ENCODE measurements around the gene RSPH10B2. TPM values are rescaled to one million over a fixed set of nuclear protein-coding genes. Genes with fewer than 3 reads are reported as not detected.
"Not testable (repeated sequence)": the region's sequence is repeated elsewhere in the genome, so short reads cannot be mapped to it uniquely, and the experiment has no call there.

The RSPH10B2 gene
- total RNA-seq, 1 experiment from 2014 or later = 0.37 TPM

GRCh38 chr7:6827180-6827579 lies 73.3 kb downstream of the RSPH10B2 start:
- H3K4me3 ChIP-seq (replicated peaks in 1 of 2; ENCODE audit: low read depth in 1 of 2, low read length in 2 of 2); H3K4me1 ChIP-seq (ENCODE audit: control insufficient read depth in 1 of 2, insufficient read depth in 2 of 2, low read length in 2 of 2); intact Hi-C loops (cut with micrococcal nuclease); H3K27me3 ChIP-seq (ENCODE audit: insufficient read depth, low read length); POLR2A ChIA-PET; RAD21 ChIA-PET (ENCODE audit: low non-redundant PET in 1 of 2, low total read pairs in 2 of 2, uncharacterized antibody in 2 of 2, unreplicated experiment in 2 of 2); H4K20me1 ChIP-seq (ENCODE audit: insufficient read depth); H3K9ac ChIP-seq (ENCODE audit: low read length); H3K27ac ChIP-seq (ENCODE audit: low read depth, low read length); H3K9me2 ChIP-seq (ENCODE audit: insufficient read depth); CTCF ChIA-PET; H3K79me2 ChIP-seq (ENCODE audit: insufficient read depth, low read length); H3K36me3 ChIP-seq (ENCODE audit: control insufficient read depth in 1 of 2, insufficient read depth in 2 of 2, low read length in 2 of 2); H3K9me3 ChIP-seq (ENCODE audit: control insufficient read depth in 1 of 2, insufficient read depth in 1 of 2, low read depth in 1 of 2, low read length in 2 of 2); H2AFZ ChIP-seq (ENCODE audit: low read depth, low read length, poor library complexity, severe bottlenecking); BruUV-seq (replicated peaks): not testable (repeated sequence)
- peak overlapping the region; percentile 19; the same call in 1 of the 2 replicates for H3K4me2 ChIP-seq (ENCODE audit: low read length)
- TF ChIP-seq, protein P1, sequence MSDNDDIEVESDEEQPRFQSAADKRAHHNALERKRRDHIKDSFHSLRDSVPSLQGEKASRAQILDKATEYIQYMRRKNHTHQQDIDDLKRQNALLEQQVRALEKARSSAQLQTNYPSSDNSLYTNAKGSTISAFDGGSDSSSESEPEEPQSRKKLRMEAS (IDR thresholded peaks at IDR 0.05) = 0 out of 2 replicates have a peak, but pooled peaks have one; percentile 16
- DNase-seq (ENCODE audit: low read depth, low spot score) (peak; percentile 8), ATAC-seq (peak; percentile 58)

DNA sequence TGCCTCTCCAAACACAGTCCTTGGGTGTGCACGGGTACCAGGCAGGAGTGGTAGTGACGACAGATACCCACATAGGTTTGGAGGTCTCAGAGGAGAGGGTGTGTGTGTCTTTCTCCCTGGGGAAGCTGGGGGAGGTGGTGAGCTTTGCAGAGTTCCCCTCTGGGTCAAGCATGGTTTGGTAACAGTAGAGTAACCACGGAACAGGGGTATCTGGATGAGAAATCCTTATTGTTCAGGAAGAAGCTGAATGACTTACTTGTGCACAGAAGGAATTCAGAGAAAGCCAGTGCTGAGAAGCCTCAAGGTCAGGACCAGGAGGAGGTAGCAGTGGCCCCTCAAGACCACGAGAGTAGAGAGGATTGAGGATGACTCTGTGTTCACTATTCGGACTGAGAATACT lies 75.7 kb downstream of the RSPH10B2 start:
- DNase-seq (ENCODE audit: low read depth, low spot score); H3K27ac ChIP-seq (ENCODE audit: low read depth, low read length); H3K36me3 ChIP-seq (ENCODE audit: control insufficient read depth in 1 of 2, insufficient read depth in 2 of 2, low read length in 2 of 2); H3K4me1 ChIP-seq (ENCODE audit: control insufficient read depth in 1 of 2, insufficient read depth in 2 of 2, low read length in 2 of 2); CTCF ChIA-PET; H3K4me3 ChIP-seq (replicated peaks in 1 of 2; ENCODE audit: low read depth in 1 of 2, low read length in 2 of 2); H3K27me3 ChIP-seq (ENCODE audit: insufficient read depth, low read length); BruUV-seq (replicated peaks); H3K9me3 ChIP-seq (ENCODE audit: control insufficient read depth in 1 of 2, insufficient read depth in 1 of 2, low read depth in 1 of 2, low read length in 2 of 2); H4K20me1 ChIP-seq (ENCODE audit: insufficient read depth); H2AFZ ChIP-seq (ENCODE audit: low read depth, low read length, poor library complexity, severe bottlenecking); RAD21 ChIA-PET (ENCODE audit: low non-redundant PET in 1 of 2, low total read pairs in 2 of 2, uncharacterized antibody in 2 of 2, unreplicated experiment in 2 of 2); POLR2A ChIA-PET; H3K9me2 ChIP-seq (ENCODE audit: insufficient read depth); intact Hi-C loops (cut with micrococcal nuclease); H3K9ac ChIP-seq (ENCODE audit: low read length); H3K4me2 ChIP-seq (ENCODE audit: low read length); ATAC-seq; H3K79me2 ChIP-seq (ENCODE audit: insufficient read depth, low read length): not testable (repeated sequence)

DNA sequence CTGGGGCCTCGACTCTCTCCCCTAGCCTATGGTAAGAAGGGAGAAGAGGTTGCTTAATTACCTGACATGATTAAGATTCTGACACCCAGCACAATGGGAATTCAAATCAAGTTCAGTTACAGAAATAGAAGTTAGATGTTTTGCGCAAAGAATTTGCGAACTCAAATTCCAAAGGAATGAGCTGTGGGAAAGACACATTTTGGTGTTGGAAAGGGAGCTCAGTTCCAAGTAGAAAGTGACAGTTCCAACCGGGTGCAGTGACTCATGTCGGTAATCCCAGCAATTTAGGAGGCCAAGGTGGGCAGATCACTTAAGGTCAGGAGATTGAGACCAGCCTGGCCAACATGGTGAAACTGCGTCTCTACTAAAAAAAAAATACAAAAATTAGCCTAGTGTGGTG lies 76.1 kb downstream of the RSPH10B2 start:
- H3K79me2 ChIP-seq (ENCODE audit: insufficient read depth, low read length); POLR2A ChIA-PET; H3K4me1 ChIP-seq (ENCODE audit: control insufficient read depth in 1 of 2, insufficient read depth in 2 of 2, low read length in 2 of 2); intact Hi-C loops (cut with micrococcal nuclease); H3K27me3 ChIP-seq (ENCODE audit: insufficient read depth, low read length); DNase-seq (ENCODE audit: low read depth, low spot score); H3K9me2 ChIP-seq (ENCODE audit: insufficient read depth); CTCF ChIA-PET; H3K9me3 ChIP-seq (ENCODE audit: control insufficient read depth in 1 of 2, insufficient read depth in 1 of 2, low read depth in 1 of 2, low read length in 2 of 2); H3K4me3 ChIP-seq (replicated peaks in 1 of 2; ENCODE audit: low read depth in 1 of 2, low read length in 2 of 2); H3K27ac ChIP-seq (ENCODE audit: low read depth, low read length); H3K4me2 ChIP-seq (ENCODE audit: low read length); H3K36me3 ChIP-seq (ENCODE audit: control insufficient read depth in 1 of 2, insufficient read depth in 2 of 2, low read length in 2 of 2); RAD21 ChIA-PET (ENCODE audit: low non-redundant PET in 1 of 2, low total read pairs in 2 of 2, uncharacterized antibody in 2 of 2, unreplicated experiment in 2 of 2); ATAC-seq; H2AFZ ChIP-seq (ENCODE audit: low read depth, low read length, poor library complexity, severe bottlenecking); H3K9ac ChIP-seq (ENCODE audit: low read length); H4K20me1 ChIP-seq (ENCODE audit: insufficient read depth); BruUV-seq (replicated peaks): not testable (repeated sequence)

All from HCT116 (cell line).